Keratinocyte (primary cell): ENCODE data around the gene ANKRD2.

Experiments
- CTCF ChIP-seq, 3 experiments: IDR thresholded peaks in 1 of 3; conservative IDR thresholded peaks in 1 of 3; optimal IDR thresholded peaks in 1 of 3; 2 replicates in 2 of 3; 3 replicates in 1 of 3; pipeline versions ENCODE3 to v1.5.1; 2011; ENCODE audit warnings: low read length in 3 of 3, mild to moderate bottlenecking in 3 of 3, moderate library complexity in 2 of 3, control low read depth in 1 of 3, inconsistent platforms in 1 of 3; ENCODE audit not compliant: insufficient read depth in 2 of 3; ENCODE audit errors: extremely low read depth in 1 of 3
- EZH2 ChIP-seq: IDR thresholded peaks from one replicate; pipeline ENCODE4 v1.6.1; 2012; ENCODE audit warnings: inconsistent platforms, mild to moderate bottlenecking, low read length, moderate library complexity

GRCh38 chr10:97607095-97607636, 34.6 kb downstream of the ANKRD2 start:
- TF ChIP-seq CTCF (optimal IDR thresholded peaks at IDR 0.05 in 1 of 3, IDR thresholded peaks at IDR 0.05 in 1 of 3, conservative IDR thresholded peaks at IDR 0.05 in 1 of 3; ENCODE audit: extremely low read depth in 1 of 3, insufficient read depth in 2 of 3, low read length in 3 of 3) (no peak), EZH2 (no peak)
